ELF-1 (cell line): ENCODE measurements around the gene FASTK.

ENCODE experiments used
- DNase-seq: peaks from one replicate; pipeline ENCODE4 v3.0.0-alpha.2; 2016; ENCODE audit warnings: low read depth, low spot score

The FASTK gene

GRCh38 chr7:151080522-151081169, at the start of gene FASTK:
Gene FASTK (minus strand): TSS chr7:151080809. CDS start chr7:151080766, 43 bp downstream.
- peak; percentile 94 for DNase-seq

GRCh38 chr7:151129960-151130591, 49.5 kb upstream of the FASTK start:
- DNase-seq = no peak

GRCh38 chr7:151129117-151129959, 48.7 kb upstream of the FASTK start:
- DNase-seq = no peak

GRCh38 chr7:151128716-151129115, 48.1 kb upstream of the FASTK start:
- no peak for DNase-seq

DNA sequence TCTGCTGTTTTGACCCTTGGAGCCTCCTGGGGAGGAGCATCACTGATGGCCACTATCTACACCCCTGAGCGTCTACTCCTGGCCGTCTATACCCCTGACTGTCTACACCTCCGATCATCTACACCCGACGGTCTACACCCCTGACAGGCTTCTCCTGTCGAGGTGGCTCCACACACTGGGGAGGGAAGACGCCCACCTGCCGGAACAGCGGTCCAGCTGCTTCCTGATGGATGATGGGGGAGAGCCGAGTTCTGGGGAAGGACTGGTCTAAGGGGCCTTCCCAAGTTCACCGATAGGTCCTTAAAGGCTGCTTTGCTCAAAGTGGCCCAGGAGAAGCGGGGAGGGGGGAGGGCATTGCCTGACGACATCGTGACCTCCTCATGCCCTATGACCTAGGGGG, 47.5 kb upstream of the FASTK start:
- no peak for DNase-seq

GRCh38 chr7:151126491-151127137, 46.0 kb upstream of the FASTK start:
- DNase-seq = peak; percentile 51

GRCh38 chr7:151125846-151126481, 45.4 kb upstream of the FASTK start:
- no peak for DNase-seq

GRCh38 chr7:151125470-151125845, 44.8 kb upstream of the FASTK start:
- peak; percentile 91 for DNase-seq

DNA sequence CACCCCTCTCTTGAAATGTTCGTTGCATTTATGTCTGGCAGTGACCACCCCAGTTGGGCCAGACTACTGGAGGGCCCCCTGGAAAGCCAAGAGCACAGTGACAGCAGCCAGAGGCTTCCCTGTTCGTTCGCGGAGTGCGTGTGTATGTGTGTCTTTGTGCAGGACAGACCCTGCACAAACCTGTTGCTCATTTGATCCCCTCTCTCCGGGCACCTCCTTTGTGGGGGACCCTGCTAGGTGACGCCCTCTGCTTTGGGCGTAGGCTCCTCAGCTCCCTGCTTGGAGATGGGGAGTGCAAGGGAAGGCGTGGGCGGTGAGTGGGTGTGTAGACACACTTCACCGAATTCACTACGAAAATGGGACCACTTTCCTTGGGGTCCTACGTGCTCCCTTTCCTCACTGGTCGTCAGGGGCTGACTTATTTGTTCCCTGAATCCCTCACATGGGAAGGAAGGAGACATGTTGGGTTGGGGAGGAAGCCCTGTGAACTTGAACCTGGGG, 44.3 kb upstream of the FASTK start:
- DNase-seq = no peak

- no peak for DNase-seq
Measured at GRCh38 chr7:151124481-151124880, 43.9 kb upstream of the FASTK start.

DNA sequence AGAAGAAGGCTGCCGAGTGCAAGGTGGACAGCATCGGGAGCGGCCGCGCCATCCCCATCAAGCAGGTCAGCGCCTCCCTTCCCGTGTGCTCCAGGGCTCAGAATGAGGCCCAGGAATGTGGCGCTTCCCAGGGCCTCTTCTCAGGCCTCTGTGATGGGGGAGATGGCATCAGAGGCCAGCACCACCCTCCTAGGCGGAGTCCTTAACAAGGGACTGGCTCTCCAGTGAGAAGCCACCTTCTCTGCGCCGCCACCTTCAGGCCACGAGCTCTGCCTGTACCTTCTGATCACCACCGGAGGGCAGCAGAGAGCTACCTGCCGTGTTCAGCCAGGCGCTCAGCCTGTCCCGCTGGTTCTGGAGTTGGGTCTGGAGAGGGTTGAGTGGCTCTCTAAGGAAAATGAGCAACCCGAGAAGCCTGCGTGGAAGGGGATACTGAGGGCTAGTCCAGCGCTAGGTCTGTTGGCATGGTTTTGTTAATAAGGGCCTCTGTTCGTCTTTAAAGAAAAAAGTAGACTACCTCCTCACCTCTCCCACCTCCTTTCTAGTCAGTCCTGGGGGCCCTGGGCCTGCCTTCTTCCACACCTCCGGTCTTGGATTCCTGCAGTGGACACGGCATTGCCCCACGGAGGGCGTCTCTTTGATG, 43.3 kb upstream of the FASTK start:
- DNase-seq = peak; percentile 95

DNA sequence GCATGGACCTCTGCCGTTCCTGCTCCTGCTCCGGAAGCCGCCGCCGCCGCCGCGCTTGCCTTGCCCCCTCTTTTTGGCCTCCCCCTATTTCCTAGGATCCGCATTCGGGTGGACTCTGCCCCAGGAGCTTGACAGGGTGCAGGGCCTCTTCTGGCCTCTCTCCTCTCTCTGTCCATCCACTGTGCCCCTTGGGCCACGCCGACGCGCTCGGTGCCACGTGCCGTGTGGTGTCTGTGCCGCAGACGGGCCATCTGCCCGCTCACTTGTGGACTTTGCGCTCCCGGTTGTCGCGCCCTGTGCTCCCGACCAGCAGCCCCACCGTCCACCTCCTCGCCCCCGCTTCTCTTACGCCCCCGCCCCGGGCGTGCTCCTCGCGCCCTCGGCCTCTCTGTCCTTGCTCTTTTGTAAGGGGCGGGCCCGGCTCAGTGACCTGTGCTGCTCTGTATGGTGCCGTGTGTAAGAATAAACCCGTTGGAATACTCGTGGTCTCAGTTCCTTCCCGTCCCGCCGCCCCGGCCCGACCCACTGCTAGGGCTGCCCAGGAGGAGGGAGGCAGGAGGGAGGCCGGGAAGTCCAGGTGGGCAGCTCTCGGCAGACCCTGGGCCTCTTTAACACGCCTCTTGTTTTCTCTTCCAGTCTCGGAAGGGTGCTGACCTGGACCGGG, 42.7 kb upstream of the FASTK start:
- no peak for DNase-seq

GRCh38 chr7:151122796-151123157, 42.2 kb upstream of the FASTK start:
- DNase-seq = no peak

DNA sequence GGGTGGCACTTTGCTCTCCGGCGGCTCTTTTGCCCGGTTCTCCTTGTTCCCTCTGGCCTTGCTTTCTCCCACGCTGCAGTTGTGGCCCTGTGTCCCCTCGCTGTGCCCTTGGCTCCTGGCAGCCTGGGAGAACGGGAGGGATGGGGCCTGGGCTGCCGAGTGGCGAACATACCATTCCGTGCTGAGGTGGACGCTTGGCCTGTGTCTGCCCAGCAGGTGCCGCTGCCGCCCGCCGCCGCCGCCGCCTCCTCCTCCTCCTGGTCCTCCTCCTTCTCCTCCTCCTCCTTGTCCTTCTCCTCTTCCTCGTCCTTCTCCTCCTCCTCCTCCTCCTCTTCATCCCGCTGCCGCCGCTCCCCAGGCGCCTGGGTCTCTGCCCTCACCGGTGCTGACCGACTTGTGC, 41.7 kb upstream of the FASTK start:
- peak; percentile 80 for DNase-seq

DNA sequence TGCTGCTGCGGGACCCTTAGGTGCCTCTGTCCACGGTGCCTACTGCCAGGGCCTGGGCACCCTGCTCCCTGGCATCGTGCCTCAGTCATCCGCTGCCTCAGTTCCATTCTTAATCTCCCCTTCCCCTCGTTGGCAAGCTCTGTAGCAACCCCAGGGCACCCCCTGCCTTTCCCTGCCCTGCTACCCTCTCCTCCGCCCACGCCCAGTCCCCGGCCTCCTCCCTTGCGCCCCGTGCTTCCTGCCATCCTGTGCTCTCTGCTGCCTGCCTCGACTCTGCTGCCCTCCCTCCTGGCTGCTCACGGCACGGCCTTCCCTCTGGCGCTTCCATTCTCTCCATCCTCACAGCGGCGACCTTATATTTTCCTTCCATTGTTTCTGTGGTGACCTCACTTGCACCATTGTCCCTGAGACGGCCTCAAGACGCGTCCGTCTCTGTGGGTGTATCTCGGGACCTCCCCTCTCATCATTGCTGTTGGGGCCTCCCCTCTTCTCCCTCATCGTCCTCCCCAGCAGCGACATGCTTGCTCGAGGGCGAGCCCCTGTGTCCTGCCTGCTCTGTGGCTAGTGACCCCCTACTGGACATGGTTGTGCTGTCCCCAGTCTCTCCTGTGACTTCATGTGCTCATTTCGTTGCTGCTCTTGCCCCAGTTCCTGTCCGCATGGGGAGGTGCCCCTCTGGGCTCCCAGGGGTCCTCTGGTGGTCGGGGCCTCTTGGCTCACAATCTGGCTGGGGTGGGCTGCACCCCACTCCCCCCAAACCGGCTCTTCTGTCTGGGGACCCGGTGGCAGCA, 41.0 kb upstream of the FASTK start:
- DNase-seq = no peak

DNA sequence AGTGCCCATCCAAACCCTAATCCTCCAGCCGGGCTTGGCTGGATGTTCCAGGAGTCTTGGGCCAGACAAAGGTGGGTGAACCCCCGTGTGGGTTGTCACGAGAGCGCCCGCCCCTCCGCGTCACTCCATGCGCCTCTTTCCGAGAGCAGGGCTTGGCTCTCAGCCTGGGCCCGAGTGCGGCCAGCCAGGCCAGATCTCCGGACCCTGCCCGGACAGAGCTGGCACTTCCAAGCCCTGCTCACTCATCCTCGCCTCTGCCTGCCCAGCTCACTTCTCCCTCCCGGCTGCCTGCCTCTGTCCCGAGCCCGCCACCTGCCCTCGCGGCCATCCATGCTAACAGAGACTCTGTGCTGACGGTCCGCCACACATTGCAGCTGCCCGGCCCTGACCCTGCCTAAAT, 40.3 kb upstream of the FASTK start:
- no peak for DNase-seq

GRCh38 chr7:151119902-151120301, 39.3 kb upstream of the FASTK start:
- no peak for DNase-seq

DNA sequence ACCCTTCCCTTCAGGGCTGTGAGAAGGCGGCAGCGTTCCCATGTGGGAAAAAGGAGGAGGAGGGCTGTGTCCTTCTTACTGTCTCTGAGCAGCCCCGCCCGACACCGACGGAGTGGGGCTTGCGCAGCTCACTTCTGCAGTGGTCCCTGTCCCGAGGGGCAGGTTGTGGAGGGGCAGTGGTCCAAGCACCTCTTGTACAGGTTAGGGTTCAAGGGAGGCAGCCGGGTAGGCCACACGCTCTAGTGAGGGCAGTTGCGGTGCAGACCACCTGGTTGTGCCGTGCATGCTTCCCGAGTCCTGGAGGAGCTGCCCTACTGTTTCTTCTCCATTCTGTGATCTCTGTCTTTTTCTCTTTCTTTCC, 38.4 kb upstream of the FASTK start:
- DNase-seq = no peak

DNA sequence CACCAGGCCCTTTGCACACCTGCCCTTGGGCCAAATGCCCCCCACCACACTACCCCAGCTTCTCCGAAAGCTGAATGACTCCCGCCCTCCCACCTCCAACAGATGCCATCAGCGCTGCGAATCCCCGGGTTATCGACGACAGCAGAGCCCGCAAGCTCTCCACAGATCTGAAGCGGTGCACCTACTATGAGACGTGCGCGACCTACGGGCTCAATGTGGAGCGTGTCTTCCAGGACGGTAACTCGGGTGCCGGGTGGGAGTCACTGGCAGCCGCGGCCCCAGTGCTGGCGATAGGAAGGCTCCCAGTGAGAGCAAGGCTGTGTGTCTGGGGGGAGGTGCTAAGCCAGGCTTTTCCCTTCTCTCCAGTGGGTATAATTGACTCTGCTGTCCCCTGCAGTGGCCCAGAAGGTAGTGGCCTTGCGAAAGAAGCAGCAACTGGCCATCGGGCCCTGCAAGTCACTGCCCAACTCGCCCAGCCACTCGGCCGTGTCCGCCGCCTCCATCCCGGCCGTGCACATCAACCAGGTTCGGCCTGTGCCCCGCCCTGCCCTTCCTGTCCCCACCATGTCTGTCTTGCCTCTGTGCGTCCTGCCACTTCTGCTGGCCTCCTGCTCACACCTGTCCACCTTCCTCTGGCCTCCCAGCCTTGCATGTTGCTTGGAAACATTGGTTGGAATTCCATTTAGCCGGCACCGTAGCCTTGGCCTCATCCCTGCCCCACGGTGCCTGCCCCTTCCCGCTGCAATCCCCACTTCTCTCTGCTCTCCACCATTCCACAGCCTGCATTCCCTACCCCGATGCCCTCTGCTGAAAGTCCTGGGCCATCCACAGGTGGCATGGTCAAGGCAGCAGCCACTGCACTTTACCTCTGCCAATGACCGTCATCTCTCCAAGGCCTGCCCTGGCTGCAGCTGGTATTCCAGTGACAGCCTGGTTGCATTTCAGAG, 37.8 kb upstream of the FASTK start:
- no peak for DNase-seq
